ENCODE results near the gene GDAP1L1. TPM values are rescaled to one million over a fixed set of nuclear protein-coding genes. Genes with fewer than 3 reads are reported as not detected.
"Not testable (repeated sequence)": the region's sequence is repeated elsewhere in the genome, so short reads cannot be mapped to it uniquely, and the experiment has no call there.

GDAP1L1 gene
- total RNA-seq, 1 experiment from 2014 or later: not detected

- no peak for DNase-seq (ENCODE audit: low read depth)
Observed at GRCh38 chr20:44254073-44254472, 7.0 kb downstream of the GDAP1L1 start.

DNA sequence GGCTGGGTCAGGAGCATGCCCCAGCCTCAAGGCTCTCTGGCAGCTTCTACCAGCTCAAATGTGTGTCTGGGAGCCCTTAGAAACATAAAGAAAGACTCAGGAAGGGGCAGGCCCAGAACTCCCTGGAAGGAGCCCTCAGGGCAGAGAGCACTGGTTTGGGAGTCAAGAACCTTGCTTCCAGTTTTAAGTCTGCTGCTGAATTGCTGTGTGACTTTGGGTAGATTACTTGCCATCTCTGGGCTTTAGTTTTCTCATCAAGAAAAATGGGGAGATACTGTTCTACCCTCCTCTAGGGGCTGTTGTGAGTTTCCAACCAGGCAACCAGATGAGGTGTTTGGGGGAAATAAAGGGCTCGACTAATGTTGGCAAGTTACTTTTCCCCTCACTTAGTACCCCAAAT is 8.8 kb downstream of the GDAP1L1 start:
- DNase-seq (ENCODE audit: low read depth): no peak

DNA sequence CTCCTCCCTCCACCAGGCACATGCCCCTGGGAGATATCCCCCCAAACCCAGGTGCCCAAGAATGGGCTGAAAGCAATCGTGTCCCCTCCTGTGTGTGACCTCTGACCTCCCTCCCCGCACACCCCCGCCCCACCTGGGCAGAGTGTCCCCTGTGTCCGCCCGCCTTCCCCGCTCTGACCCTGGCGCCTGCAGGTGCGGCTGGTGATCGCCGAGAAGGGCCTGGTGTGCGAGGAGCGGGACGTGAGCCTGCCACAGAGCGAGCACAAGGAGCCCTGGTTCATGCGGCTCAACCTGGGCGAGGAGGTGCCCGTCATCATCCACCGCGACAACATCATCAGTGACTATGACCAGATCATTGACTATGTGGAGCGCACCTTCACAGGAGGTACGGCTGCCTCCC is 9.9 kb downstream of the GDAP1L1 start:
- no peak for DNase-seq (ENCODE audit: low read depth)

DNA sequence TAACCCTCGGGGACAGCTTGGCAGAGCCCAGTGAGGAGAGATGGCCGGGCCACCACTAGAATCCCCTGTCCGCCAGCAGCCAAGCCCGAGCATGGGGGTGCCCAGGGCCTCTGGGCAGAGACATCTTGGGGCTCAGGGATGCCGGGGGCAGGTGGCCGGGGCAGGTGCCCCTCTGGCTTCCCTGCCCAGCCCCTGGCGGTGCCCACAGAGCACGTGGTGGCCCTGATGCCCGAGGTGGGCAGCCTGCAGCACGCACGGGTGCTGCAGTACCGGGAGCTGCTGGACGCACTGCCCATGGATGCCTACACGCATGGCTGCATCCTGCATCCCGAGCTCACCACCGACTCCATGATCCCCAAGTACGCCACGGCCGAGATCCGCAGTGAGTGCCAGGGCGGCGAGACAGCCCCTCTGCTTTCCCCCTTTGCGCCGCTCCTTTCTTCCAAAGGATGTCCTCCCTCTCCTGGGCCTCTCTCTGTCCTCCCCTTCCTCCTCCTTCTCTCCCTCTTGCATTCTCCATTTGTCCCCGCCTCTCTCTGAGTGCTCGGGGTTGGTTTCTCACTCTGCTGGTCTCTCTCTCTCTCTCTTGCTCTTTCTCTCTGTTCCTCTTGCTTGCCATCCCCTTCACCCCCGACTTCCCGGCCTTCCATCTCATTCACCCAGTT is 11.2 kb downstream of the GDAP1L1 start:
- DNase-seq (ENCODE audit: low read depth): no peak

DNA sequence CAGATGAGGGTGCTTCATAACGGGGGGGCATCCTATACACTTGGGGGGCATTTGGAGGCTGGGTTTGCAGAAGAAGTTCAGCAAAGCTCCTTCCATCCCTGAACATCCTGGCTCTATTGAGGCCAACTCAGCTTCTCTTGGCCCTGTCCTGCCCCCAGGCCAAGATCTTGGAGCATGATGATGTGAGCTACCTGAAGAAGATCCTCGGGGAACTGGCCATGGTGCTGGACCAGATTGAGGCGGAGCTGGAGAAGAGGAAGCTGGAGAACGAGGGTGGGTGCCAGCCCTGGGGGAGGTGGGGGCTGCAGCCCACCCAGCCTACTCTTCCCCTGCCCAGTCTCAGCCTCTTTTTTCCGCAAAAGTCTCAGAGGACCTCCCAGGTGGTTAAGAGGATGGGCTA is 17.2 kb downstream of the GDAP1L1 start:
- DNase-seq (ENCODE audit: low read depth): no peak

DNA sequence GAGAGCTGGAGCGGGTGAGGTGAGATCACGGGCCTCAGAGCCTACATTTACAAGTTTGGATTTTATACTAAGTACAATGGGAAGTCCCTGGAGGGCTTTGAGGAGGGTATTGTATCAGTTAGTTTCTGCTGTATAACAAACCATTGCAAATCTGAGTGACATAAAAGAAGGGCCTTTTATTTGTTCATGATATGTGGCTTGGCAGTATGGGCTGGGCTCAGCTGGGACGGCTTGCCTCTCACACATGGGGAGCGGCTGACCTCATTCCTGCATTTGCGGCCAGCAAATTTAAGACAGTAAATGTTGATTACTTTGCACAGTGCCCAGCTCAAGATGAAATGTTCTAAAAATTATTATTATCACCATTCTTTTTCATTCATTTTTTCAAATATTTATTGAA is 21.7 kb downstream of the GDAP1L1 start:
- no peak for DNase-seq (ENCODE audit: low read depth)

- DNase-seq (ENCODE audit: low read depth): no peak
Observed at GRCh38 chr20:44271915-44272663, 25.0 kb downstream of the GDAP1L1 start.

- DNase-seq (ENCODE audit: low read depth): no peak
Observed at GRCh38 chr20:44273231-44274215, 26.4 kb downstream of the GDAP1L1 start.

DNA sequence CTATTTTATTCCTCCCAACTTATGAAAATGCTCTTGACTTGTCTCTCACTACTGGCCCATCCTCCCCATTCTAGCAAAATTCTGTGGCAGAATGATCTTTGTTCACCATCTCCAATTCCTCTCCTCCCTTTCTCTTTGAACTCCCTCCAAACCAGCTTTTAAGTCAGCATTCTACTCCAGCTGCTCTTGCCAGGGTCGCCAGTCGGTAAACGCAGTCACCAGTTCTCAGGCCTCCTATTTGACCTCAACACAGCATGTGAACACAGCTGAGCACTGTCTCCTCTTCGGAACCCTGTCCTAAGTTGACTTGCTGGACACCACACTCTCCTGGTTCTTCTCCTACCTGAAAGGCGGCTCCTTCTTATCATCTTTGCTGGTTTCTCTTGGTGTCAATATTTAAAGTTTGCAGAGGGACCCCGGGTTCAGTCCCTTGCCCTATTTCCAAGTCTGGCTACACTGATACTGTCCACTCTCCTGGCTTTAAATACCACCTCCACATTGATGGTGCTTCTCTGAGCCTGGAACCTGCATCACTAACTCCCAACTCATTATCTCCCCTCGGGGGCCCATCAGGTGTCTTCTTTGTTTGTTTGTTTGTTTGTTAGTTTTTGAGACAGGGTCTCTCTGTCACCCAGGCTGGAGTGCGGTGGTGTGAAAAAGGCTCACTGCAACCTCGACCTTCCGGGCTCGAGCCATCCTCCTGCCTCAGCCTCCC is 27.4 kb downstream of the GDAP1L1 start:
- DNase-seq (ENCODE audit: low read depth): no peak

DNA sequence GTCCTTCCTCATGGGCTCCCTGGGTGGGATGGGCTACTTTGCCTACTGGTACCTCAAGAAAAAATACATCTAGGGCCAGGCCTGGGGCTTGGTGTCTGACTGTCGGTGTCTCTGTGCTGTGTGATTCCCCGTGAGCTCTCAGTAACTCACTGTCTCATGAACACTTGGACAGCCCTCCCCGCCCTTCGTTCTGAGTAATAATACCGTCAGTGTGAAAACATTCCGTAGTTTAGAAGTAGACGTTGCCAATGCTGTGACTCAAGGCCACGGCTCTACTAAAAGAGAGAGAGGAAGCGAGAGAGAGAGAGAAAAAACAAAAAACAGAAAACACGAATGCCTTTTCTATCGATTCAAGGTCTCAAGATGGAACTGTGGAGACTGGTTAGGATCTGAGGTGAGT is 32.1 kb downstream of the GDAP1L1 start:
- DNase-seq (ENCODE audit: low read depth): peak; percentile 88

- no peak for DNase-seq (ENCODE audit: low read depth)
Observed at GRCh38 chr20:44280387-44280786, 33.3 kb downstream of the GDAP1L1 start.

GRCh38 chr20:44282192-44282591 is 35.1 kb downstream of the GDAP1L1 start:
- DNase-seq (ENCODE audit: low read depth): no peak

DNA sequence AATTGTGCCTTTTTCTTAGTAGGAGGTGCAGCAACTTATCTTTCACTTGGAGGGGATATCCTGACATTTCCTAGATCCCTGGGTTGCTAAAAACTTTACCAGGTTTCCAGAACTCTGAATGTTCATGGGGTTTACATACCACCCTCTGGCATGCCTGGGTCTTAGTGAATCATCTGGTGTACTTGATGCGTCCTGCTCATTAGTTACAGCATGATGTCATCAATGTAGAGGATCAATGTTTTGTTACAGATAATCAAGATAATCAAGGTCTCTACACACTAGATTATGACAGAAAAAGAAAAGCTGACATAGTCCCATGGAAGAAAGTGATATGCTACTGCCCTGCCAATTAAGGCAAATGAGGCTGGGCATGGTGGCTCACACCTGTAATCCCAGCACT is 36.9 kb downstream of the GDAP1L1 start:
- DNase-seq (ENCODE audit: low read depth): no peak

- no peak for DNase-seq (ENCODE audit: low read depth)
Observed at GRCh38 chr20:44287272-44288097, 40.4 kb downstream of the GDAP1L1 start.

DNA sequence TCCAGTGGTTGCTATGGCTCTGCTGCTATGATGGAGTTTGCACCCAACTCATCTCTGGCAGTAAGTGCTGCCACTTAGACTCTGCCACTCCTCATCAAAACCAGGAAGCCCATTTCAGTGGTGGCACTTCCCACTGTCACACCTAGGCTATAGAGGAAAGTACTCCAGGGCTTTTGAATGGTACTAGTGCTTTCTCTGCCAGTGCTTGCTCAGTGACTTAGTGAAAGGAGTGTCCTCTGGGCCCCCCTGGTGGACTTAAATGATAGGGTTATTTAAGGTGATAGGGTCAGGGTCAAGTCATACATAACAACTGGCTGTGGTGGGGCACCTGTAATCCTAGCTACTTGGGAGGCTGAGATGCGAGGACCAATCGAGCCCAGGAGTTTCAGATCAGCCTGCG is 41.1 kb downstream of the GDAP1L1 start:
- no peak for DNase-seq (ENCODE audit: low read depth)

GRCh38 chr20:44291754-44292153 is 44.6 kb downstream of the GDAP1L1 start:
- DNase-seq (ENCODE audit: low read depth): no peak

DNA sequence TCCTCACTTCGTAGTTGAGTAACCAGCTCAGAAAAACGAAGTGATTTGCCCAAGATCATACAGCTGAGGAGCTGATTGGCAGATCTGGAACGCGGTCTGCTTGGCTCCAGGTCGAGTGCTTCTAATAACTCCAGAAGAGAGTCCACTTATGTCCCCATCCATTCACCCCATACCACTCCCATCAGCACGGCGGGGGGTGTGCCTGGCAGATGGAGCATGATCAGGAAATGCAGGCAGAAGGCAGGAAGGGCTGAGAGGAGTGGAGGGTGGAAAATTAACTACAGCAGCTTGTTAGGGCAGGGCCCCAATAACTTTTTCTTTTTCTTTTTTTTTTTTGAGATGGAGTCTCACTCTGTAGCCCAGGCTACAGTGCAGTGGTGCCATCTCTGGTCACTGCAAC is 48.9 kb downstream of the GDAP1L1 start:
- no peak for DNase-seq (ENCODE audit: low read depth)

DNA sequence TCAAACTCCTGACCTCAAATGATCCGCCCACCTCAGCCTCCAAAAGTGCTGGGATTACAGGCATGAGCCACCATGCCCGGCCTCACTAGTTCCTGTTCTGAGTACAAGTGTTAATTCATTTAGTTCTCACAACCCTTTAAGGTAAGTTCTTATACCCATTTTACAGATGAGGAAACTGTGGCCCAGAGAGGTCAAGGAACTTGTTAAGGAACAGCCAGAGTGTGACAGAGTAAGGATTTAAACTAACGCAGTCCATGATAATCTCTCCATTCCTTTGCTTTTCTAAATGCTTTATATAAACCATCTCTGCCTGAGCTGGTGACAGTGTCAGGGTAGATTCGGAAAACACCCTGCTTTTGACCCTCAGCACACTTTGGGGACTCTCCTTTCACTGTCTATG is 50.6 kb downstream of the GDAP1L1 start:
- DNase-seq (ENCODE audit: low read depth): no peak

DNA sequence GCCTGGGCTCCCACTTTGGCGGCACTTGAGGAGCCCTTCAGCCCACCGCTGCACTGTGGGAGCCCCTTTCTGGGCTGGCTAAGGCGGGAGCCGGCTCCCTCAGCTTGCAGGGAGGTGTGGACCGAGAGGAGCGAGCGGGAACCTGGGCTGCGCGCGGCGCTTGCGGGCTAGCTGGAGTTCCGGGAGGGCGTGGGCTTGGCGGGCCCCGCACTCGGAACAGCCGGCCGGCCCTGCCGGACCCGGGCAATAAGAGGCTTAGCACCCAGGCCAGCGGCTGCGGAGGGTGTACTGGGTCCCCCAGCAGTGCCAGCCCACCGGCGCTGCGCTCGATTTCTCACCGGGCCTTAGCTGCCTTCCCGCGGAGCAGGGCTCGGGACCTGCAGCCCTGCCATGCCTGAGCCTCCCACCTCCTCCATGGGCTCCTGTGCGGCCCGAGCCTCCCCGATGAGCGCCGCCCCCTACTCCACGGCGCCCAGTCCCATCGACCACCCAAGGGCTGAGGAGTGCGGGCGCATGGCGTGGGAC is 52.0 kb downstream of the GDAP1L1 start:
- DNase-seq (ENCODE audit: low read depth): not testable (repeated sequence)

DNA sequence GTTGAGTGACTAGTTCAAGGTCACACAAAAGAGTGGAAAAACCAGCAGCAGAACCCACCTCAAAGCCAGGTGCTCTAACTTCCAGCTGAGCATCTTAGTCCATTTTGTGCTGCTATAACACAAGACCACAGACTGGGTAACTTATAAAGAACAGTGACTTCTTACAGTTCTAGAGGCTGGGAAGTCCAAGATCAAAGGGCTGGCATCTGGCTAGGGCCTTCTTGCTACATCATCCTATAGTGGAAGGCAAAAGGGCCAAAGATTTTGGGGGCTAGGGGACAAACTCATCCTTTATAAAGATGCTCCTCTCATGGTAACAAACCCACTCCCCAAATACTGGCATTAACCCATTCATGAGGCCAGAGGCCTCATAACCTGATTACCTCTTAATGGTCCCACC is 54.2 kb downstream of the GDAP1L1 start:
- no peak for DNase-seq (ENCODE audit: low read depth)

All from LHCN-M2 (cell line).